IMR-90 (cell line): ENCODE results near the gene TAAR5. TPM values are rescaled to one million over a fixed set of nuclear protein-coding genes. Genes with fewer than 3 reads are reported as not detected.

Experiments used
- ATAC-seq: fragments of 200-7000 bp; cut with Tn5 transposase; 2 replicates; pipeline ENCODE4 v1.9.1; 2020; ENCODE audit warnings: low read depth, mild to moderate bottlenecking, moderate library complexity
- BruUV-seq: library from RNA; stranded (reverse); fragments of 400-500 nt; replicated peaks from 2 replicates; lab custom pipeline; 2021; lab: Mats Ljungman, UMichigan
- CTCF ChIA-PET: fragments of 300-600 bp; formaldehyde crosslinking; extraction: SDS; loops from one replicate; lab custom pipeline; 2021; ENCODE audit warnings: antibody characterized with exemption; lab: Yijun Ruan, JAX
- POLR2A ChIA-PET: fragments of 300-600 bp; sonication (Branson Sonifier 250); formaldehyde crosslinking; loops from one replicate; lab custom pipeline; 2022; ENCODE audit warnings: antibody characterized with exemption; ENCODE audit not compliant: unreplicated experiment; lab: Charles Lee
- DNase-seq: peaks from one replicate; pipeline ENCODE4 v3.0.0; 2013
- H2AFZ ChIP-seq: replicated peaks from 2 replicates; pipeline ENCODE3; 2013; ENCODE audit warnings: low read length, mild to moderate bottlenecking; ENCODE audit not compliant: poor library complexity
- H2AK5ac ChIP-seq: 2 replicates; pipeline ENCODE4 v1.6.1; 2013; ENCODE audit warnings: low read depth, low read length, inconsistent platforms
- H2AK9ac ChIP-seq: replicated peaks from 2 replicates; pipeline ENCODE3; 2013; ENCODE audit warnings: mild to moderate bottlenecking, low read depth, low read length, moderate library complexity; ENCODE audit not compliant: poor library complexity
- H2BK120ac ChIP-seq: 2 replicates; pipeline ENCODE4 v1.6.1; 2013; ENCODE audit warnings: low read depth, low read length, inconsistent platforms
- H2BK15ac ChIP-seq: 3 replicates; pipeline ENCODE4 v1.6.1; 2013; ENCODE audit warnings: low read depth, low read length, inconsistent platforms
- H2BK20ac ChIP-seq: 2 replicates; pipeline ENCODE4 v1.6.1; 2013; ENCODE audit warnings: low read depth, mild to moderate bottlenecking, inconsistent platforms, low read length, moderate library complexity
- H2BK5ac ChIP-seq: 2 replicates; pipeline ENCODE4 v1.6.1; 2013; ENCODE audit warnings: mild to moderate bottlenecking, low read depth, low read length, inconsistent platforms; ENCODE audit not compliant: poor library complexity, severe bottlenecking
- H3K14ac ChIP-seq: replicated peaks from 2 replicates; pipeline ENCODE4 v1.6.1; 2013; ENCODE audit warnings: low read depth, low read length, inconsistent platforms
- H3K18ac ChIP-seq: 2 replicates; pipeline ENCODE4 v1.6.1; 2013; ENCODE audit warnings: low read depth, low read length, control low read depth
- H3K23ac ChIP-seq: 2 replicates; pipeline ENCODE4 v1.6.1; 2013; ENCODE audit warnings: low read depth, low read length, inconsistent platforms
- H3K27ac ChIP-seq: 2 replicates; pipeline ENCODE4 v1.5.1; 2013; ENCODE audit warnings: mild to moderate bottlenecking, control low read depth, low read length; ENCODE audit not compliant: insufficient read depth
- H3K27me3 ChIP-seq: 2 replicates; pipeline ENCODE4 v1.6.1; 2013; ENCODE audit warnings: low read length; ENCODE audit not compliant: control insufficient read depth, insufficient read depth
- H3K36me3 ChIP-seq: 2 replicates; pipeline ENCODE4 v1.6.1; 2013; ENCODE audit warnings: low read length, mixed read lengths; ENCODE audit not compliant: control insufficient read depth, insufficient read depth
- H3K4ac ChIP-seq: 2 replicates; pipeline ENCODE4 v1.6.1; 2013; ENCODE audit warnings: low read depth, low read length, inconsistent platforms
- H3K4me1 ChIP-seq: 2 replicates; pipeline ENCODE4 v1.6.1; 2013; ENCODE audit warnings: low read length, mixed read lengths; ENCODE audit not compliant: control insufficient read depth, insufficient read depth
- H3K4me2 ChIP-seq: 2 replicates; pipeline ENCODE4 v1.6.1; 2013; ENCODE audit warnings: low read depth, mild to moderate bottlenecking, control low read depth, low read length, moderate library complexity
- H3K4me3 ChIP-seq: 2 replicates; pipeline ENCODE4 v1.5.1; 2013; ENCODE audit warnings: low read depth, mild to moderate bottlenecking, control low read depth, low read length, moderate library complexity; ENCODE audit not compliant: insufficient read depth
- H3K56ac ChIP-seq: 2 replicates; pipeline ENCODE4 v1.6.1; 2013; ENCODE audit warnings: low read length, inconsistent platforms; ENCODE audit not compliant: insufficient read depth; ENCODE audit errors: extremely low read depth
- H3K79me1 ChIP-seq, 2 experiments: 2 replicates each; pipeline ENCODE4 v1.6.1; 2013; ENCODE audit warnings: low read length in 2 of 2, inconsistent platforms in 1 of 2, low read depth in 1 of 2
- H3K9ac ChIP-seq: 2 replicates; pipeline ENCODE4 v1.6.1; 2013; ENCODE audit warnings: low read depth, low read length, control low read depth
- H3K9me1 ChIP-seq: 2 replicates; pipeline ENCODE4 v1.6.1; 2013; ENCODE audit warnings: low read length, inconsistent platforms; ENCODE audit not compliant: insufficient read depth
- H3K9me3 ChIP-seq: 2 replicates; pipeline ENCODE4 v1.6.1; 2013; ENCODE audit warnings: low read length; ENCODE audit not compliant: control insufficient read depth, insufficient read depth
- H4K20me1 ChIP-seq: 2 replicates; pipeline ENCODE4 v1.6.1; 2013; ENCODE audit warnings: low read length, inconsistent platforms; ENCODE audit not compliant: insufficient read depth
- H4K5ac ChIP-seq: 2 replicates; pipeline ENCODE4 v1.6.1; 2013; ENCODE audit warnings: mild to moderate bottlenecking, low read depth, low read length, control low read depth
- H4K8ac ChIP-seq, 2 experiments: 2 replicates each; pipeline ENCODE4 v1.6.1; 2013; ENCODE audit warnings: low read depth in 2 of 2, low read length in 2 of 2, control low read depth in 1 of 2, inconsistent platforms in 1 of 2
- H4K91ac ChIP-seq: 2 replicates; pipeline ENCODE4 v1.6.1; 2013; ENCODE audit warnings: low read depth, low read length, inconsistent platforms; ENCODE audit not compliant: insufficient read depth
- FOS ChIP-seq: fragments of 150-350 bp; IDR thresholded peaks from 2 replicates; pipeline ENCODE4 v1.6.1; 2016; ENCODE audit warnings: low read depth, low read length
- RAD21 ChIP-seq: IDR thresholded peaks from 2 replicates; pipeline ENCODE4 v1.6.1; 2012; ENCODE audit warnings: low read length, improper control_type of control experiment
- SMC3 ChIP-seq: fragments of 150-350 bp; IDR thresholded peaks from 2 replicates; pipeline ENCODE4 v1.6.1; 2016; ENCODE audit warnings: low read depth, mild to moderate bottlenecking, antibody characterized with exemption, low read length, moderate library complexity
- WGBS, 2 experiments: methylation state at CpG; one replicate each; pipeline versions ENCODE4 v1.1.5 to v1.1.7; 2013; ENCODE audit warnings: missing lambda C conversion rate in 2 of 2; ENCODE audit not compliant: insufficient read length in 1 of 2; ENCODE audit errors: extremely low coverage in 2 of 2; 5-methylcytosine and 5-hydroxymethylcytosine counted together
- dilution Hi-C: fragments of 300-500 bp; cut with HindIII; formaldehyde crosslinking; loops from one replicate; pipeline ENCODE4 v1.14.3; 2018; ENCODE audit warnings: low sequenced_read_pairs; ENCODE audit not compliant: unreplicated experiment
- in situ Hi-C: fragments of 300-500 bp; cut with MboI; formaldehyde crosslinking; loops from 3 replicates; pipeline ENCODE4 v1.14.3; 2019; ENCODE audit warnings: low sequenced_read_pairs, inconsistent platforms, mixed read lengths
- intact Hi-C: fragments of 100-400 bp; cut with micrococcal nuclease; formaldehyde crosslinking; loops from 2 replicates; pipeline ENCODE4 v1.10.0; 2022
- polyA plus RNA-seq, 3 experiments: library from polyadenylated mRNA; depleted of rRNA; stranded (reverse); fragments of >200 nt; gene quantifications; 2 replicates each; pipeline ENCODE4 v1.2.3, GENCODE V29; 2012; ENCODE audit warnings: low replicate concordance in 1 of 3
- total RNA-seq: library from RNA; depleted of rRNA; stranded (reverse); fragments of >200 nt; gene quantifications from 2 replicates; pipeline ENCODE4 v1.2.3, GENCODE V29; 2012

TAAR5 gene
- total and polyA plus RNA-seq, 2 of the 4 experiments (the other 2 are of a cell fraction), result not detected

GRCh38 chr6:132568611-132569010 is 20.9 kb downstream of the TAAR5 start:
- H3K4me3 ChIP-seq, result no peak overlapping the region
- no peak overlapping the region for H2BK15ac ChIP-seq
- no peaks in the 10 kb centered on the region for H3K36me3 ChIP-seq
- no CpG with 5 or more reads among the region's 6 CpGs for WGBS, 2 experiments
- DNase-seq (no peak), ATAC-seq (no peak)
- H4K8ac ChIP-seq, result no peak overlapping the region
- no peak overlapping the region for H2BK20ac ChIP-seq
- H3K4me1 ChIP-seq, result no peaks in the 10 kb centered on the region
- H3K4me2 ChIP-seq, result no peak overlapping the region
- no peak overlapping the region for H2BK120ac ChIP-seq
- H3K18ac ChIP-seq, result no peak overlapping the region
- intact Hi-C loops, result no loop called here
- H3K56ac ChIP-seq, result no peak overlapping the region
- no TSS peak for BruUV-seq
- dilution Hi-C loops, result no loop called here
- no peak overlapping the region for H4K91ac ChIP-seq
- ChIA-PET CTCF (no interaction called here), POLR2A (no interaction called here)
- in situ Hi-C loops, result no loop called here
- H4K20me1 ChIP-seq, result no peaks in the 10 kb centered on the region
- no peak overlapping the region for H3K14ac ChIP-seq
- H3K9me3 ChIP-seq, result no peaks in the 10 kb centered on the region
- H3K27ac ChIP-seq, result no peak overlapping the region
- H3K4ac ChIP-seq, result no peak overlapping the region
- H2AFZ ChIP-seq, result no peak overlapping the region
- H3K9me1 ChIP-seq, result no peaks in the 10 kb centered on the region
- peaks cover 41% of the 10 kb centered on the region for H3K27me3 ChIP-seq
- no peak overlapping the region for H3K9ac ChIP-seq
- no peak overlapping the region for H2AK9ac ChIP-seq
- H4K5ac ChIP-seq, result no peak overlapping the region
- no peak overlapping the region for H2AK5ac ChIP-seq
- no peaks in the 10 kb centered on the region for H3K79me1 ChIP-seq
- no peak overlapping the region for H3K23ac ChIP-seq
- H2BK5ac ChIP-seq, result no peak overlapping the region
- no peak for TF ChIP-seq FOS
- TF ChIP-seq RAD21, result no peak
- TF ChIP-seq SMC3, result no peak
